ENCODE measurements around the gene SEC24D. TPM values are rescaled to one million over a fixed set of nuclear protein-coding genes. Genes with fewer than 3 reads are reported as not detected.
A peak's percentile ranks its signal among the peaks of the same experiment; 100 is the strongest.

Gene SEC24D
- total RNA-seq, 1 experiment from 2014 or later, result 61.5 TPM

- no peaks in the 10 kb centered on the region for H4K20me1 ChIP-seq (ENCODE audit: control insufficient read depth, insufficient read depth, insufficient read length)
- Mint-ChIP-seq H3K27me3 (ENCODE audit: low read depth) (no peaks in the 10 kb centered on the region), H3K36me3 (ENCODE audit: insufficient read depth in 1 of 3, low read depth in 3 of 3) (peaks cover 0 to 2% (median 0%) of the 10 kb centered on the region in 3 experiments; a peak in 2 of 7 replicates), H3K9me3 (peaks cover 0 to 2% of the 10 kb centered on the region in 2 experiments; a peak in 1 of 5 replicates), H3K4me3 (no peak overlapping the region), H3K4me1 (peaks cover 15 to 24% of the 10 kb centered on the region in 2 experiments), H3K27ac (peak overlapping the region in 1 of 3 experiments; percentile 40; a peak in 3 of 7 replicates)
- no peak overlapping the region for H3K9ac ChIP-seq (ENCODE audit: extremely low read depth, insufficient read length, low read length)
- no peak overlapping the region for H2AFZ ChIP-seq (ENCODE audit: low read length)
- H3K23me2 ChIP-seq (ENCODE audit: insufficient read length, low read depth, low read length, poor library complexity, severe bottlenecking), result no peaks in the 10 kb centered on the region
- H4K8ac ChIP-seq (replicated peaks; ENCODE audit: insufficient read length, low read depth, low read length), result no peak overlapping the region
- no peaks in the 10 kb centered on the region for H3K79me1 ChIP-seq (ENCODE audit: insufficient read depth, low read depth, low read length, poor library complexity, severe bottlenecking)
- H2BK15ac ChIP-seq (ENCODE audit: low read depth, low read length), result no peak overlapping the region
- no peak overlapping the region for H3T11ph ChIP-seq (ENCODE audit: low read length)
- peaks cover 4% of the 10 kb centered on the region; the same call in 1 of the 2 replicates for H3K4me1 ChIP-seq (ENCODE audit: insufficient read depth, low read length)
- no peaks in the 10 kb centered on the region for H3K9me3 ChIP-seq (ENCODE audit: control insufficient read depth, low read depth, low read length)
- no peak overlapping the region for H2BK20ac ChIP-seq (ENCODE audit: low read depth, low read length, poor library complexity, severe bottlenecking)
- no peak overlapping the region for H2BK12ac ChIP-seq (ENCODE audit: insufficient read length, low read depth, low read length)
- no peak overlapping the region for H3K23ac ChIP-seq (ENCODE audit: insufficient read length, low read depth, low read length)
- no peak overlapping the region for H3K4me2 ChIP-seq (ENCODE audit: insufficient read depth, insufficient read length, low read length)
- no peak overlapping the region for H4K5ac ChIP-seq (ENCODE audit: insufficient read length, low read depth, low read length)
- no peaks in the 10 kb centered on the region for H3K79me2 ChIP-seq (ENCODE audit: insufficient read depth, low read length)
- no peak overlapping the region for H4K91ac ChIP-seq (ENCODE audit: insufficient read length, low read depth, low read length)
- no peak overlapping the region for H2AK5ac ChIP-seq (ENCODE audit: insufficient read length, low read length)
- no peak overlapping the region for H3K56ac ChIP-seq (ENCODE audit: insufficient read length, low read depth, low read length)
- no peak overlapping the region for H3K14ac ChIP-seq (ENCODE audit: insufficient read depth, low read length)
- no peak overlapping the region for H3K27ac ChIP-seq (ENCODE audit: insufficient read length, low read depth, low read length)
- no peak for TF ChIP-seq CTCF (conservative IDR thresholded peaks at IDR 0.05)
- no peak overlapping the region for H2BK120ac ChIP-seq (ENCODE audit: low read depth, low read length, poor library complexity, severe bottlenecking)
- no peaks in the 10 kb centered on the region for H3K27me3 ChIP-seq (ENCODE audit: insufficient read depth, low read length)
- no CpG with 5 or more reads among the region's 1 CpG for WGBS (ENCODE audit: extremely low coverage, insufficient read length, low lambda C conversion rate)
- no peak overlapping the region for H2BK5ac ChIP-seq (ENCODE audit: insufficient read length, low read length)
- H3K4ac ChIP-seq (ENCODE audit: low read depth, low read length), result no peak overlapping the region
- no peak for DNase-seq
- H3K18ac ChIP-seq (ENCODE audit: insufficient read length, low read depth, low read length), result no peak overlapping the region
Observed at GRCh38 chr4:118866442-118866841, 30.5 kb upstream of the SEC24D start.
